ENCODE results near the gene NTRK3.

The NTRK3 gene

GRCh38 chr15:88161636-88162035 lies 94.9 kb downstream of the NTRK3 start:
- TF ChIP-seq, protein P1, sequence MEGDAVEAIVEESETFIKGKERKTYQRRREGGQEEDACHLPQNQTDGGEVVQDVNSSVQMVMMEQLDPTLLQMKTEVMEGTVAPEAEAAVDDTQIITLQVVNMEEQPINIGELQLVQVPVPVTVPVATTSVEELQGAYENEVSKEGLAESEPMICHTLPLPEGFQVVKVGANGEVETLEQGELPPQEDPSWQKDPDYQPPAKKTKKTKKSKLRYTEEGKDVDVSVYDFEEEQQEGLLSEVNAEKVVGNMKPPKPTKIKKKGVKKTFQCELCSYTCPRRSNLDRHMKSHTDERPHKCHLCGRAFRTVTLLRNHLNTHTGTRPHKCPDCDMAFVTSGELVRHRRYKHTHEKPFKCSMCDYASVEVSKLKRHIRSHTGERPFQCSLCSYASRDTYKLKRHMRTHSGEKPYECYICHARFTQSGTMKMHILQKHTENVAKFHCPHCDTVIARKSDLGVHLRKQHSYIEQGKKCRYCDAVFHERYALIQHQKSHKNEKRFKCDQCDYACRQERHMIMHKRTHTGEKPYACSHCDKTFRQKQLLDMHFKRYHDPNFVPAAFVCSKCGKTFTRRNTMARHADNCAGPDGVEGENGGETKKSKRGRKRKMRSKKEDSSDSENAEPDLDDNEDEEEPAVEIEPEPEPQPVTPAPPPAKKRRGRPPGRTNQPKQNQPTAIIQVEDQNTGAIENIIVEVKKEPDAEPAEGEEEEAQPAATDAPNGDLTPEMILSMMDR (IDR thresholded peaks at IDR 0.05; ENCODE audit: low read depth, low read length), result no peak
- no peak overlapping the region for H3K4me3 ChIP-seq (ENCODE audit: low read depth, low read length)

DNA sequence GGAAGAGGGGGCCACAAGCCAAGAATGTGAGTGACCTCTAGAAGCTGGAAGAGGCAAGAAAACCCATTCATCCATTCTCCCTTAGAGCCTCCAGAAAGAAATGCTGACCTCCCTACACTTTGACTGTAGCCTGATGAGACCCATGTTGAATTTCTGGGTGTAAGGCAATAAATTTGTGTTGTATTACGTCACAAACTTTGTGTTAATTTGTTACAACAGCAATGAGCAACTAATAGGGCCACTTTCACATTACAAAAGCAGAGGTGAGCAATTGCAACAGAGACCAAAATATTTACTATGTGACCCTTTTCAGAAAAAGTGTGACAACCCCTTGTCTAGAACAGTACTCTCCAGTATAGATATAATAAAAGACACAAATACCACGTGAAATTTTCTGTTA lies 101.2 kb downstream of the NTRK3 start:
- H3K4me3 ChIP-seq (ENCODE audit: low read depth, low read length), result no peak overlapping the region
- TF ChIP-seq, protein P1 (IDR thresholded peaks at IDR 0.05; ENCODE audit: low read depth, low read length), result no peak

GRCh38 chr15:88152672-88153071 lies 103.9 kb downstream of the NTRK3 start:
- H3K4me3 ChIP-seq (ENCODE audit: low read depth, low read length), result no peak overlapping the region
- TF ChIP-seq, protein P1 (IDR thresholded peaks at IDR 0.05; ENCODE audit: low read depth, low read length), result no peak

- TF ChIP-seq, protein P1 (IDR thresholded peaks at IDR 0.05; ENCODE audit: low read depth, low read length), result no peak
Measured at GRCh38 chr15:88147760-88148159, 108.8 kb downstream of the NTRK3 start.

GRCh38 chr15:88144921-88145653 lies 111.5 kb downstream of the NTRK3 start:
- TF ChIP-seq, protein P1 (IDR thresholded peaks at IDR 0.05; ENCODE audit: low read depth, low read length), result no peak

More at GRCh38 chr15:88147760-88148159, 108.8 kb downstream of the NTRK3 start:
- no peak overlapping the region for H3K4me3 ChIP-seq (ENCODE audit: low read depth, low read length)

GRCh38 chr15:88142121-88142520 lies 114.4 kb downstream of the NTRK3 start:
- TF ChIP-seq, protein P1 (IDR thresholded peaks at IDR 0.05; ENCODE audit: low read depth, low read length), result no peak
- H3K4me3 ChIP-seq (ENCODE audit: low read depth, low read length), result no peak overlapping the region

More at GRCh38 chr15:88144921-88145653, 111.5 kb downstream of the NTRK3 start:
- H3K4me3 ChIP-seq (ENCODE audit: low read depth, low read length), result no peak overlapping the region

- TF ChIP-seq, protein P1 (IDR thresholded peaks at IDR 0.05; ENCODE audit: low read depth, low read length), result no peak
Measured at GRCh38 chr15:88141269-88141889, 115.2 kb downstream of the NTRK3 start.

More at GRCh38 chr15:88141269-88141889, 115.2 kb downstream of the NTRK3 start:
- no peak overlapping the region for H3K4me3 ChIP-seq (ENCODE audit: low read depth, low read length)

Measured in WI38 (cell line).